ENCODE data around the gene GPR158. TPM values are rescaled to one million over a fixed set of nuclear protein-coding genes. Genes with fewer than 3 reads are reported as not detected.

The GPR158 gene
- total RNA-seq, result not detected in 2 replicates

DNA sequence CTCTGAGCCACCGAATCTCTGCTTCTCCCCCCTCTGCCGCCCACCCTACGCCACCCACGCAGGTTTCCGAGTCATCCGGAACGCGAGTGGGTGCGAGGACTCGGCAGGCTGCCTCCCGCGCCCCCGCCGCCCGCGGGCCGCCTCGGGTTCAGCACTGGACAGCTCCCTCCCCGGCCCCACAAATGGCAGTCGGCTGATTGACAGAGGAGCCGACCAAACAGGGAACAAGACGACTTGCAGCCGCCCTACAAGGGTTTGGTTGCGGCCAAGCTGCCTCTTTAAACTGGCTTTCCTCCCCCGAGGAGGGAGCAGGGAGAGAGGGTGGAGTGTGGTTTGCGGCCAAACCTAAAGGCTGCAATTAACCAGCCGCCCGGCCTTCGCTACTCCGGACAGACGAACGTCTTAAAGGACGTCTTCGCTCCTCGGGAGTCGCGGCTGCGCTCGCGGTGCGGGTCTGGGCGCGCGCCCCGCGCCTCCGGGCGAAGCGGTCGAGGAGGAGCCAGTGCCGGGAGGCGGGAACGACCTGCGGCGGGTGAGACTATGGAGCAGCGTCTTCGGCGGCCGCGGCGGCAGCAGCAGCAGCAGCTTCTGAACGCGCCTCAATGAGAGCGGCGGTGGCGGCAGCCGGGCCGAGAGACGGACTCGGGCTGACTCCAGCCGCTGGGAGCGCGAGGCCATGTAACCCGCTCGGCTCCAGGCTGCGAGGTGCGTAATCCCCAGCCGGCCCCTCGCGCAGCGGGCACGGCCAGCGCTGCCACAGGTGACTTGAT is at the start of gene GPR158:
Gene GPR158 (plus strand): TSS at position 541 of the 770 bp plus-strand sequence. CDS start 420 bp downstream, outside the sequence.

Other genes starting within 250 kb of the GPR158 start
- gene PRTFDC1, start 222.4 kb upstream of the GPR158 start, total RNA-seq, result 23.9 and 24.5 TPM in 2 replicates
- 0.45 TPM in 1 of 2 replicates, not detected in the other for gene ENKUR, start 158.8 kb upstream of the GPR158 start, total RNA-seq
- 2.2 and 2.4 TPM in 2 replicates for gene THNSL1, start 158.4 kb upstream of the GPR158 start, total RNA-seq

All from bronchus fibroblast of lung (primary cell).